Stimulated activated CD4-positive, alpha-beta T cell treated with anti-CD3 and anti-CD28 coated beads, Interleukin-15, amount 100 ng/mL, for 48 hours (primary cell): ENCODE data around the gene ARHGEF40.

Experiments
- DNase-seq, 2 donors: peaks; one replicate each; pipeline ENCODE4 v3.0.0-alpha.2; 2020; ENCODE audit warnings: low read depth in 2 of 2

Gene ARHGEF40

GRCh38 chr14:21070083-21070609, at the start of gene ARHGEF40:
Gene ARHGEF40, plus strand, starts transcription at chr14:21070304. Its CDS starts 93 bp downstream, at chr14:21070397.
- no peak for DNase-seq

DNA sequence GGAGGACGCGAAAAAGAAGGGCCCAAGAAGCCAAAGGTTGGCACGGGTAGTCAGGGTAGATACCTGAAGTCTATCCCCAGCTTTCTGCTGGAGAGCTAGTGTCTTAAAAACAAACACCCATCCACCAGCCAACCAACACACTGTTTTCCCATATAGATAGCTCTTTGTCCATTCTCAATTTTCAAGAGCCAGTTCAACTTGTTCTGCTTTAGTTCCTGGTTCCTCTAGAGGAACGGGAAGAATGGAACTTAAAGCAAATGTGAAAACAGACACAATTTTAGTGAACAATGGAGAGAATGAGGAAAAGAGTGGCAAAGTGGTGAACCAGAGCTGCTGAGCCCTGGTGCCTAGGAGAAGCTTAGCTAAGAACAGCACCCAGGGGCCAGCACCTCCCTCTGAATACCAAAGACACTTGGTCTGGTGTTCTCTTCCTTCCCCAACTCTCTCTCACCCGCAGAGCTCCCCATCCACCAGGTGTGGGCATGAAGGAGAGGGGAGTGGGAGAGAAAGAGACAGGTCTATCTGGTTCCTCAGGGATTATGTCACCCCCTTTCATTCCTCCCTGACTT, 49.0 kb upstream of the ARHGEF40 start:
- no peak for DNase-seq

DNA sequence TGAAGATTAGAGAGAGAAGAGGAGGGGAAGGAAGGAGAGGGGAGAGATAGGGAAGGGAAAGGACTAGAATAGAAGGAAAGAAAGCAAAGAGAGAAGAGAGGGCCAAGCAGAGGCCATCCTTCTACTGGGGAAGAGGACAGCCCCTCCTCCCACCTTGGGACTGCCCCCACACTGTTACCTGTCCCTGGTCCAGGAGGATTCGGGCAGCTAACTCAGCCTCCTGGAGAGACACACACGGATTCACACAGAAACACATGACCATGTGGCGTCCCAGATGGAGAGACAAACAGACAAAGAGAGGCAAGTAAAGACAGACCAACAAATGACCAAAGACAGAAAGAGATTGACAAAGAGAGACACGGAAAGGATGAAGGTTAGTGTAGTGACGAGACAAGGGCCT, 47.4 kb upstream of the ARHGEF40 start:
- DNase-seq: no peak

DNA sequence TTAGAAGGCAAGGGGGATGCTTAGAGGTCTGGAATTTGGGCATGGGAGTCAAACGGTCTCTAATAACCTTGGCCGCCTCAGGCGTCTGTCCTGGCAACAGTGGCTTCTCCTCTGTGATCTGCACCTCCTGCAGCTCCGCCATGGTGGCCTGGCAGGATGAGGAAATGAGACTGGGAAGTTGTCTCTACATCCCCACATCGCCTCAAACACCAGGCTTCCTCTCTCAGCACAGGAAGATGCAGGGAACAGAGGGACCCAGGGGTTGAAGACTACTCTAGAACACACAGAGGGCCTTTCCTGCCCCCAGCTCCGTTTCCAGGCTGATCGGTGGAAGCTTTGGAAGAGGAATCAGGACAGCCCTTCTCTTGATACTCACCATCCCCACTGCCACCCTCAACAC, 46.9 kb upstream of the ARHGEF40 start:
- no peak for DNase-seq

- DNase-seq: no peak
Observed at GRCh38 chr14:21023817-21024584, 46.1 kb upstream of the ARHGEF40 start.

- DNase-seq: peak; percentile 19 to 45
Observed at GRCh38 chr14:21024585-21025370, 45.3 kb upstream of the ARHGEF40 start, which contains the start of gene NDRG2. Gene NDRG2, minus strand, starts transcription at chr14:21025061. Its CDS starts 1,746 bp downstream, at chr14:21023315.

GRCh38 chr14:21025371-21026273, 44.5 kb upstream of the ARHGEF40 start:
- DNase-seq: no peak

- DNase-seq: no peak
Observed at GRCh38 chr14:21026274-21026987, 43.7 kb upstream of the ARHGEF40 start.

- no peak for DNase-seq
Observed at GRCh38 chr14:21026988-21027315, 43.2 kb upstream of the ARHGEF40 start.

- DNase-seq: no peak
Observed at GRCh38 chr14:21029917-21030316, 40.2 kb upstream of the ARHGEF40 start, which contains the start of gene TPPP2. Gene TPPP2, plus strand, starts transcription at chr14:21030217. Its CDS starts 365 bp downstream, at chr14:21030582.

DNA sequence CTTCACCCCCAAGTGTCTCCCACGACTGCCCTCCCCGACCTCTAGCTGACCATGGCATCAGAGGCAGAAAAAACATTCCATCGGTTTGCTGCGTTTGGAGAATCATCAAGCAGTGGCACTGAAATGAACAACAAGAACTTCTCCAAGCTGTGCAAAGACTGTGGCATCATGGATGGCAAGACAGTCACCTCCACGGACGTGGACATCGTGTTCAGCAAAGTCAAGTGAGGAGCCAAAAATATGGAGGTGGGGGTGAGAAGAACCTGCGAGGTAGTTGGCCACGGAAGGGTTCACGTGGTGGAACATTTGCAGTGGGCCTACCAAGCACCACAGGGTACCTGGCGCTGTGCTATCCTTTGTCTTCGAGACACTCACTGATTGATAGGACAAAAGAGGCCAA, 39.6 kb upstream of the ARHGEF40 start:
- DNase-seq: no peak

DNA sequence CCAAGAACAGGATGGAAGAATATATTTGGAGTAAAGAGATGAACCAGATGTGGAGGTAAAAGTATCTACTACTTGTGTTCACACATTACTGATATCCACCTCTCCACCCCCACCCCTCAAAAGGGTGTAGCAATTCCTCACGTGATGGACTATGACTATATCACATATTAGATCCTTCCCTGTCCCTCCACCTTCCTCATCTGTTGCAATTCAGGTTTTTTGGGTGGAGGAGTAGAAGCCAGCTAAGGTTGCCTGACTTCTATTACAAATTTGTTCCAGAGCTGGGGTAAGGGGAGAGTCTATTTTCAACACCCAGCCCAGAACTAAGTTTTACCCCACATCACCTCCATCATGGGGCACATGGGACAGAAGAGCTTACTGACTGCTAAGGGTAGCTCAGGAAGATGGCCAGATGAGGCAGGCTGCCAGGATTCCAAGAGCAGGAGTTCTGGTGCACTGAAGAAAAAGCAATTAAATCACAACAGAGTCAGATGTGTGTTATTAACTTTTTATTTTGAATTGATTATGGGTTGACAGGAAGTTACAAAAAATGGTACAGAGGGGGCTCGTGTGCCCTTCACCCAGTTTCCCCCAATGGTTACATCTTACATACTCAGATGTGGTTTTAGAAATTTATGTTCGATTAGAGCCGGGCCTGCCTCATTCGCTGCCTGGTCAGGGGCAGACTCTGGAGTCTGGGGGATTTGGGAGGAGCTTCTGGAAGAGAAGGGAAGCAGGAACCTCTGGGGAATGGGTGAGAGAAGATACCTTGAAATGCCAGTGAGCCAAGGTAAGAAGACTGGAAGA, 37.6 kb upstream of the ARHGEF40 start:
- DNase-seq: no peak

- DNase-seq: no peak
Observed at GRCh38 chr14:21033133-21033698, 36.9 kb upstream of the ARHGEF40 start.

DNA sequence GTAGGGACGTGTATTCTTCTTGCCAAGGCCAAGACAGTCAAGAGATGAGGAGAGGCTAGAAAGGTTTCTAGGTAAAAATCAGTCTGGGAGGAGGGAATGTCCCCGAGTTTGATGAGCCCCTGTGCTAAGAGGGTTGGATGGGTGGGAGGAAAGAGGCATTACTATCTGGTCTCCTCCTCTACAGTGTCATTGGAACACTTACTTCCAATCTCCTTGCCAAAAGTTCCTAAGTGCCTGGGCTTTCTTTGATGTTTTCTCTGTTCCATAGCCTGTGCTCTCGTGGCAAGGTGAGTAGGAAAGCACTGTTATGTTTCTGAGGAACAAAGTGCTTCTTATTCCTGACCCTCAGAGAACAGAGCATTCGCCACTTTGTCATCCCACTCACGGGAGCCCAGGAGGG, 35.4 kb upstream of the ARHGEF40 start, which contains the start of gene RNASE13:
RNASE13 (minus strand) TSS at position 101 of the 400 bp plus-strand sequence. CDS start 519 bp downstream, outside the sequence.
- DNase-seq: no peak

DNA sequence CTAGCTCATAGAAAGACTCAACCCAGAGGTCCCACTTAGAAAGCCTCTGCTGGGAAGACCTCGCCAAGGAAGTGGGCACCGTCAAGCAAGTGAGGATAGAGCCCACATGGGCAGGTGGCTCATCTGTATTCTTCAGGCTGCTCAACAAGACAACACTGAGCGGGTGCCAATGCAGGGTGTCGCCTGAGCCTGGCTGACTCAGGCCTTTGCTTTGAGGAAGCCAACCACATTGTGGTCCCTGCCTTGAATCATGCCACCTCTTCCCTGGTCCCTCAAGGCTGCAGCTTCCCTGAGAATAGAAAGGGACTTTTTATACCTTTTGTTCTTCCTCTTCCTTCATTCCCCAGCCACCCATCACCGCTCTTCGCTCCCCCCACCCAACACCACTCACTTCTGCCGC, 33.4 kb upstream of the ARHGEF40 start:
- DNase-seq: no peak

- no peak for DNase-seq
Observed at GRCh38 chr14:21037156-21037555, 32.9 kb upstream of the ARHGEF40 start.

GRCh38 chr14:21038441-21039422, 31.4 kb upstream of the ARHGEF40 start:
- DNase-seq: no peak
